H1 (cell line): ENCODE results near the gene ABCC4. TPM values are rescaled to one million over a fixed set of nuclear protein-coding genes. Genes with fewer than 3 reads are reported as not detected.
A peak's percentile ranks its signal among the peaks of the same experiment; 100 is the strongest.

Source experiments
- CTCF ChIA-PET: fragments of 300-600 bp; sonication (Branson Sonifier 250); formaldehyde crosslinking; loops from one replicate; lab custom pipeline; 2021; ENCODE audit not compliant: partially characterized antibody; lab: Charles Lee
- POLR2A ChIA-PET: fragments of 300-600 bp; sonication (Branson Sonifier 250); formaldehyde crosslinking; loops from one replicate; lab custom pipeline; 2021; ENCODE audit warnings: inconsistent platforms; ENCODE audit not compliant: partially characterized antibody; lab: Charles Lee
- DNase-seq, 2 experiments: peaks; one replicate each; pipeline versions ENCODE4 v3.0.0 to v3.0.0-alpha.2; 2010 to 2022; ENCODE audit warnings: low spot score in 2 of 2, low read depth in 1 of 2, mixed read lengths in 1 of 2
- FAIRE-seq: peaks from 2 replicates; lab custom pipeline; 2011; peaks lifted over from hg19 to GRCh38; lab: Jason Lieb, UNC
- H2AFZ ChIP-seq: 2 replicates; pipeline ENCODE4 v1.8.1; 2012; ENCODE audit warnings: low read length, inconsistent platforms
- H2AK5ac ChIP-seq: 2 replicates; pipeline ENCODE4 v1.6.1; 2013; ENCODE audit warnings: low read depth, low read length
- H2BK120ac ChIP-seq: replicated peaks from 2 replicates; pipeline ENCODE3; 2013; ENCODE audit warnings: low read depth, low read length, inconsistent platforms
- H2BK12ac ChIP-seq: 2 replicates; pipeline ENCODE4 v1.6.1; 2013; ENCODE audit warnings: low read depth, low read length
- H2BK15ac ChIP-seq: 2 replicates; pipeline ENCODE4 v1.6.1; 2013; ENCODE audit warnings: low read length
- H2BK20ac ChIP-seq: 2 replicates; pipeline ENCODE4 v1.6.1; 2013; ENCODE audit warnings: low read length
- H2BK5ac ChIP-seq: 2 replicates; pipeline ENCODE4 v1.6.1; 2013; ENCODE audit warnings: low read depth, low read length
- H3K14ac ChIP-seq: 2 replicates; pipeline ENCODE4 v1.6.1; 2013; ENCODE audit warnings: inconsistent platforms; ENCODE audit not compliant: insufficient read length
- H3K18ac ChIP-seq: 2 replicates; pipeline ENCODE4 v1.6.1; 2013; ENCODE audit warnings: low read length; ENCODE audit errors: extremely low read depth
- H3K23ac ChIP-seq: 2 replicates; pipeline ENCODE4 v1.6.1; 2013; ENCODE audit warnings: inconsistent platforms; ENCODE audit not compliant: insufficient read length
- H3K23me2 ChIP-seq: 2 replicates; pipeline ENCODE4 v1.6.1; 2013; ENCODE audit warnings: low read depth, low read length
- H3K27ac ChIP-seq: 2 replicates; pipeline ENCODE4 v1.6.1; 2011; ENCODE audit warnings: low read depth, low read length, inconsistent platforms
- H3K27me3 ChIP-seq, 4 experiments: replicated peaks in 1 of 4; 1 replicate in 1 of 4; 2 replicates in 3 of 4; pipeline versions ENCODE4 v1.6.1 to v1.8.1; 2011 to 2013; ENCODE audit warnings: low read length in 3 of 4, mild to moderate bottlenecking in 3 of 4, inconsistent platforms in 2 of 4, mixed read lengths in 2 of 4, moderate library complexity in 1 of 4; ENCODE audit not compliant: control insufficient read depth in 3 of 4, insufficient read depth in 3 of 4; ENCODE audit errors: extremely low read depth in 1 of 4
- H3K36me3 ChIP-seq, 4 experiments: 2 replicates each; pipeline versions ENCODE4 v1.6.1 to v1.8.1; 2011 to 2013; ENCODE audit warnings: mild to moderate bottlenecking in 4 of 4, low read length in 3 of 4, moderate library complexity in 2 of 4, control low read depth in 1 of 4, inconsistent platforms in 1 of 4; ENCODE audit not compliant: insufficient read depth in 4 of 4, control insufficient read depth in 2 of 4
- H3K4ac ChIP-seq: replicated peaks from 2 replicates; pipeline ENCODE3; 2013; ENCODE audit warnings: low read length, low read depth, mixed read lengths, inconsistent platforms; ENCODE audit not compliant: insufficient read length
- H3K4me1 ChIP-seq, 4 experiments: replicated peaks in 1 of 4; 1 replicate in 1 of 4; 2 replicates in 3 of 4; pipeline versions ENCODE4 v1.6.1 to v1.8.1; 2011 to 2013; ENCODE audit warnings: low read length in 3 of 4, inconsistent platforms in 2 of 4, mixed read lengths in 1 of 4; ENCODE audit not compliant: insufficient read depth in 4 of 4, control insufficient read depth in 3 of 4
- H3K4me2 ChIP-seq, 2 experiments: 2 replicates each; pipeline versions ENCODE4 v1.6.1 to v1.8.1; 2011 to 2013; ENCODE audit warnings: low read depth in 2 of 2, low read length in 2 of 2, control low read depth in 1 of 2, inconsistent platforms in 1 of 2, mild to moderate bottlenecking in 1 of 2; ENCODE audit not compliant: insufficient read depth in 1 of 2
- H3K4me3 ChIP-seq, 4 experiments: fragments of 200-600, 300-600 bp in 1 of 4; sonication (generic), shearing (Covaris generic), sonication (Bioruptor Twin) in 1 of 4; 2 replicates each; pipeline versions ENCODE4 v1.5.1 to v1.8.1; 2011 to 2016; ENCODE audit warnings: low read length in 4 of 4, low read depth in 3 of 4, control low read depth in 2 of 4, inconsistent platforms in 2 of 4, mild to moderate bottlenecking in 2 of 4, mixed read lengths in 1 of 4, moderate library complexity in 1 of 4; ENCODE audit not compliant: insufficient read depth in 2 of 4; ENCODE audit errors: extremely low read depth in 1 of 4
- H3K56ac ChIP-seq: replicated peaks from 2 replicates; pipeline ENCODE3; 2013; ENCODE audit warnings: low read depth, mild to moderate bottlenecking, mixed read lengths, low read length, inconsistent platforms; ENCODE audit not compliant: insufficient read length
- H3K79me1 ChIP-seq: 2 replicates; pipeline ENCODE4 v1.6.1; 2013; ENCODE audit warnings: low read depth, low read length, control low read depth
- H3K79me2 ChIP-seq, 2 experiments: 2 replicates each; pipeline versions ENCODE4 v1.6.1 to v1.8.1; 2012 to 2013; ENCODE audit warnings: low read length in 2 of 2, mild to moderate bottlenecking in 2 of 2, inconsistent platforms in 1 of 2; ENCODE audit not compliant: insufficient read depth in 2 of 2, control insufficient read depth in 1 of 2
- H3K9ac ChIP-seq, 4 experiments: replicated peaks in 1 of 4; 1 replicate in 1 of 4; 2 replicates in 3 of 4; pipeline versions ENCODE4 v1.6.1 to v1.8.1; 2011 to 2013; ENCODE audit warnings: low read depth in 3 of 4, low read length in 3 of 4, control low read depth in 2 of 4, mild to moderate bottlenecking in 2 of 4, moderate library complexity in 2 of 4, inconsistent platforms in 1 of 4; ENCODE audit errors: extremely low read depth in 1 of 4
- H3K9me3 ChIP-seq, 2 experiments: 2 replicates each; pipeline versions ENCODE4 v1.6.1 to v1.8.1; 2012 to 2013; ENCODE audit warnings: mild to moderate bottlenecking in 2 of 2, moderate library complexity in 2 of 2, control low read depth in 1 of 2, inconsistent platforms in 1 of 2, low read depth in 1 of 2, low read length in 1 of 2, mixed read lengths in 1 of 2; ENCODE audit not compliant: insufficient read depth in 2 of 2
- H4K20me1 ChIP-seq, 2 experiments: replicated peaks in 1 of 2; 2 replicates each; pipeline versions ENCODE3 to v1.8.1; 2011 to 2013; ENCODE audit warnings: inconsistent platforms in 2 of 2, low read length in 2 of 2, mild to moderate bottlenecking in 1 of 2; ENCODE audit not compliant: insufficient read depth in 2 of 2, control insufficient read depth in 1 of 2
- H4K5ac ChIP-seq: 2 replicates; pipeline ENCODE4 v1.6.1; 2013; ENCODE audit warnings: low read length, low read depth, mixed read lengths, inconsistent platforms; ENCODE audit not compliant: insufficient read length
- H4K8ac ChIP-seq: 2 replicates; pipeline ENCODE4 v1.8.0; 2013; ENCODE audit warnings: mild to moderate bottlenecking, moderate library complexity, low read length, inconsistent platforms; ENCODE audit not compliant: insufficient read depth; ENCODE audit errors: extremely low read depth
- H4K91ac ChIP-seq: replicated peaks from 2 replicates; pipeline ENCODE3; 2013; ENCODE audit warnings: low read length, mixed read lengths, inconsistent platforms; ENCODE audit not compliant: insufficient read length
- ASH2L ChIP-seq: fragments of 200-600, 300-600 bp; sonication (generic); IDR thresholded peaks from one replicate; pipeline ENCODE4 v1.7.1; 2017; ENCODE audit warnings: low read length
- BACH1 ChIP-seq: IDR thresholded peaks from 2 replicates; pipeline ENCODE4 v1.6.1; 2012; ENCODE audit warnings: low read length, improper control_type of control experiment
- CHD2 ChIP-seq: IDR thresholded peaks from 2 replicates; pipeline ENCODE4 v1.6.1; 2012; ENCODE audit warnings: low read length, improper control_type of control experiment
- CREB1 ChIP-seq: IDR thresholded peaks from 2 replicates; pipeline ENCODE4 v1.6.1; 2012; ENCODE audit warnings: inconsistent platforms
- JUND ChIP-seq: IDR thresholded peaks from 2 replicates; pipeline ENCODE4 v1.6.1; 2011; ENCODE audit warnings: mild to moderate bottlenecking, improper control_type of control experiment, low read length
- NANOG ChIP-seq: IDR thresholded peaks from 2 replicates; pipeline ENCODE4 v1.6.1; 2011; ENCODE audit warnings: low read length, low read depth, mild to moderate bottlenecking, inconsistent platforms; ENCODE audit not compliant: insufficient read depth, poor library complexity, severe bottlenecking
- RBBP5 ChIP-seq: IDR thresholded peaks from 2 replicates; pipeline ENCODE4 v1.7.1; 2012; ENCODE audit warnings: low read depth, mild to moderate bottlenecking, inconsistent platforms, low read length, moderate library complexity, borderline replicate concordance
- SIX5 ChIP-seq: IDR thresholded peaks from 2 replicates; pipeline ENCODE4 v1.6.1; 2011; ENCODE audit warnings: mild to moderate bottlenecking, low read depth, low read length
- SP4 ChIP-seq: IDR thresholded peaks from 2 replicates; pipeline ENCODE4 v1.6.1; 2012; ENCODE audit warnings: low read length, inconsistent platforms
- TEAD4 ChIP-seq: IDR thresholded peaks from 2 replicates; pipeline ENCODE4 v1.6.1; 2012; ENCODE audit warnings: low read depth, low read length, inconsistent platforms, mixed read lengths
- WGBS, 2 experiments: shearing (Covaris generic) in 1 of 2; methylation state at CpG; one replicate each; pipeline versions ENCODE4 v1.1.6 to v1.1.7; 2013 to 2015; ENCODE audit warnings: low lambda C conversion rate in 2 of 2, mixed read lengths in 2 of 2, inconsistent platforms in 1 of 2, low coverage in 1 of 2, missing lambda C conversion rate in 1 of 2; ENCODE audit not compliant: insufficient replicate concordance in 2 of 2, insufficient coverage in 1 of 2, insufficient read length in 1 of 2; ENCODE audit errors: extremely low coverage in 1 of 2, missing lambda C conversion rate in 1 of 2; 5-methylcytosine and 5-hydroxymethylcytosine counted together
- polyA plus RNA-seq, 7 experiments: library from polyadenylated mRNA; depleted of rRNA in 3 of 7; stranded (reverse) in 5 of 7; unstranded in 2 of 7; fragments of >200 nt in 5 of 7; fragments of 200-250 nt in 2 of 7; gene quantifications; 1 replicate in 5 of 7; 2 replicates in 1 of 7; 4 replicates in 1 of 7; pipeline versions ENCODE4 v1.2.1 to v1.2.3, GENCODE V29; 2011 to 2013; ENCODE audit warnings: missing spikeins in 2 of 7, mixed read lengths in 2 of 7
- total RNA-seq: library from RNA; stranded (reverse); fragmentation: NEBNext Ultra II Directional; extraction: Animal tissue kit (Norgen Biotek cat#: 25700); gene quantifications from 2 replicates; pipeline ENCODE4 v1.2.1, GENCODE V29; 2021
- TF ChIP-seq, protein P1 (sequence below): IDR thresholded peaks from 2 replicates; pipeline ENCODE4 v1.6.1; 2011; ENCODE audit warnings: low read length, improper control_type of control experiment
- TF ChIP-seq, protein P2 (sequence below): IDR thresholded peaks from 2 replicates; pipeline ENCODE4 v1.6.1; 2011; ENCODE audit warnings: low read depth, mild to moderate bottlenecking, low read length; ENCODE audit not compliant: insufficient read depth

Gene ABCC4
- total and polyA plus RNA-seq, 2 of the 8 experiments (the other 6 are each of a cell fraction or from before 2014, with no cell fraction given) = 4.0 to 14.1 TPM

DNA sequence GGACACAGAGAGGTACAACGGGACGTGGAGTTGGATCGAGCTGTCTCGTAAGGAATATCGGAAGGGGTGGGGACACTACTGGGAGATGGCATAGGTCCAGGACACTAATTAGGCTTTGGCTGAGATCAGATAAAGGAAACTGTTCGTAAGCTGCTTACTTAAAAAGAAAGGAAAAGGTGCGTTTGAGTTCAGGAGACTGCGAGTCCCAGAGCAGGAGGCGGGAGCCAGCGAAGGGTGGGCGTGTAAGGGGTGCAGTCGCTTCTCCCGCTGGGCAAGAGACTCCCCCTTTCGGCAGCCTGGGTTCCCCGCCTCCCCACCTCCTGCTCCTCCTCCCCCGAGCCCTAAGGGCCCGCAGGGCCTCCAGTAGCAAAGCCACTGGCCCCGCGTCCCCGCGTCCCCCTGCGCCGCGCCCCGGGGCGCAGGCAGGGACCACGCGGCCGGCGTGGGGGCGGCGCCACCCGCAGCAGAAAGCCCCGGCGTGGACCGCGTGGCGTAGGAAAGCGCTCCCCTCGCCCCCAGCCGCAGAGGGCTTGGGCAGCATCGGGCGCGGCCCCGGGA lies 547 bp downstream of the ABCC4 start:
- H4K91ac ChIP-seq = peak overlapping the region; percentile 65
- peak overlapping the region; percentile 82 to 92 for H3K4me2 ChIP-seq
- H3K4me1 ChIP-seq = peaks cover 0 to 4% (median 0%) of the 10 kb centered on the region in 4 experiments; a peak in 3 of 7 replicates
- H2BK5ac ChIP-seq = no peak overlapping the region
- 7% methylated on average over 26 of the region's 45 CpGs; no CpG with 5 or more reads in 1 of the 2 experiments for WGBS, 2 experiments
- H3K4ac ChIP-seq = no peak overlapping the region
- no peaks in the 10 kb centered on the region for H3K9me3 ChIP-seq
- H3K18ac ChIP-seq = peak overlapping the region; percentile 93
- peaks cover 4 to 27% (median 20%) of the 10 kb centered on the region in 4 experiments for H3K27me3 ChIP-seq
- peak overlapping the region; percentile 56 to 92 (median 64) for H3K4me3 ChIP-seq
- H2BK12ac ChIP-seq = peak overlapping the region; percentile 50; the same call in 1 of the 2 replicates
- peaks cover 11% of the 10 kb centered on the region; the same call in 1 of the 2 replicates for H3K23me2 ChIP-seq
- H2BK15ac ChIP-seq = no peak overlapping the region
- H3K23ac ChIP-seq = peak overlapping the region; percentile 20
- no peak overlapping the region for H3K14ac ChIP-seq
- POLR2A ChIA-PET = interaction anchor here (1.0 to 1.5 kb wide), 2 partner anchors 16 to 103 kb away, joined by 3 to 7 read pairs; no protein-coding TSS in a partner anchor
- H3K27ac ChIP-seq = no peak overlapping the region
- no peak for FAIRE-seq
- CTCF ChIA-PET = interaction anchor here (0.6 to 14.7 kb wide), 10 partner anchors 16 to 177 kb away, joined by 3 to 142 read pairs (median 5); no protein-coding TSS in a partner anchor
- H3K36me3 ChIP-seq = no peaks in the 10 kb centered on the region
- no peak overlapping the region for H2BK20ac ChIP-seq
- peaks cover 0 to 3% of the 10 kb centered on the region in 2 experiments for H4K20me1 ChIP-seq
- H2AFZ ChIP-seq = peak overlapping the region; percentile 73; the same call in 1 of the 2 replicates
- no peaks in the 10 kb centered on the region for H3K79me1 ChIP-seq
- peak overlapping the region in 3 of 4 experiments; percentile 29 to 61 (median 47); a peak in 5 of 7 replicates for H3K9ac ChIP-seq
- peak overlapping the region; percentile 96; the same call in 1 of the 2 replicates for H4K8ac ChIP-seq
- peak in 1 of 2 experiments; percentile 67 for DNase-seq
- H2AK5ac ChIP-seq = no peak overlapping the region
- no peak overlapping the region for H2BK120ac ChIP-seq
- H4K5ac ChIP-seq = no peak overlapping the region
- no peaks in the 10 kb centered on the region for H3K79me2 ChIP-seq
- no peak overlapping the region for H3K56ac ChIP-seq
- no peak; the same call in 1 of the 2 replicates for TF ChIP-seq RBBP5
- TF ChIP-seq NANOG = no peak
- TF ChIP-seq ASH2L = peak; percentile 66
- TF ChIP-seq TEAD4 = no peak
- no peak for TF ChIP-seq BACH1
- TF ChIP-seq, protein P1, sequence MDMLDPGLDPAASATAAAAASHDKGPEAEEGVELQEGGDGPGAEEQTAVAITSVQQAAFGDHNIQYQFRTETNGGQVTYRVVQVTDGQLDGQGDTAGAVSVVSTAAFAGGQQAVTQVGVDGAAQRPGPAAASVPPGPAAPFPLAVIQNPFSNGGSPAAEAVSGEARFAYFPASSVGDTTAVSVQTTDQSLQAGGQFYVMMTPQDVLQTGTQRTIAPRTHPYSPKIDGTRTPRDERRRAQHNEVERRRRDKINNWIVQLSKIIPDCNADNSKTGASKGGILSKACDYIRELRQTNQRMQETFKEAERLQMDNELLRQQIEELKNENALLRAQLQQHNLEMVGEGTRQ = no peak
- TF ChIP-seq CHD2 = no peak
- no peak for TF ChIP-seq JUND
- TF ChIP-seq CREB1 = no peak
- TF ChIP-seq, protein P2, sequence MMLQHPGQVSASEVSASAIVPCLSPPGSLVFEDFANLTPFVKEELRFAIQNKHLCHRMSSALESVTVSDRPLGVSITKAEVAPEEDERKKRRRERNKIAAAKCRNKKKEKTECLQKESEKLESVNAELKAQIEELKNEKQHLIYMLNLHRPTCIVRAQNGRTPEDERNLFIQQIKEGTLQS = no peak
- no peak for TF ChIP-seq SIX5
- 0 out of 2 replicates have a peak, but pooled peaks have one; percentile 11 for TF ChIP-seq SP4
